Measurements from ENCODE around the gene CCDC87.

DNA sequence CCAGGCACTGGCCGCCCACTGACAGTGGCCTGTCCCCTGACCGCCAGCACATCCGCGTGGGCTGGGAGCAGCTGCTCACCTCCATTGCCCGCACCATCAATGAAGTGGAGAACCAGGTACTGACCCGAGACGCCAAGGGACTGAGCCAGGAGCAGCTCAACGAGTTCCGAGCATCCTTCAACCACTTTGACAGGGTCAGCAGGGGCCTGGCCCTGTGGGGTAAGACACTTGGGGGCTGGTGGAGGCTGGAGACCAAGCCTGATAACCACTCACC is 31.0 kb downstream of the CCDC87 start:
- no peak for TF ChIP-seq POLR2AphosphoS5 (IDR thresholded peaks at IDR 0.05)
- TF ChIP-seq POLR2A (IDR thresholded peaks at IDR 0.05): no peak

Measured in transverse colon (tissue), 3 donors.